Activated T-cell treated with anti-CD3 and anti-CD28 coated beads for 1 hour (primary cell): ENCODE measurements around the gene EPC2.

Experiments
- DNase-seq: peaks from one replicate; pipeline ENCODE4 v3.0.0-alpha.2; 2020; ENCODE audit warnings: low read depth

Gene EPC2

GRCh38 chr2:148643998-148644882, at the start of gene EPC2:
TSS of gene EPC2 (plus strand) at chr2:148644751. CDS start at chr2:148645018, 267 bp downstream.
- peak; percentile 84 for DNase-seq

- DNase-seq, result no peak
Measured at GRCh38 chr2:148596018-148596417, 48.5 kb upstream of the EPC2 start.

GRCh38 chr2:148599109-148599991, 45.2 kb upstream of the EPC2 start:
- DNase-seq, result no peak

GRCh38 chr2:148602885-148603561, 41.5 kb upstream of the EPC2 start:
- DNase-seq, result no peak

GRCh38 chr2:148603562-148603920, 41.0 kb upstream of the EPC2 start:
- DNase-seq, result no peak

GRCh38 chr2:148604927-148605326, 39.6 kb upstream of the EPC2 start:
- no peak for DNase-seq

GRCh38 chr2:148607566-148607965, 37.0 kb upstream of the EPC2 start:
- DNase-seq, result no peak

- no peak for DNase-seq
Measured at GRCh38 chr2:148613231-148614013, 31.1 kb upstream of the EPC2 start.

- no peak for DNase-seq
Measured at GRCh38 chr2:148614014-148614321, 30.6 kb upstream of the EPC2 start.

- DNase-seq, result no peak
Measured at GRCh38 chr2:148614322-148615049, 30.1 kb upstream of the EPC2 start.

- DNase-seq, result no peak
Measured at GRCh38 chr2:148615381-148615841, 29.1 kb upstream of the EPC2 start.

- DNase-seq, result no peak
Measured at GRCh38 chr2:148616662-148617061, 27.9 kb upstream of the EPC2 start.

GRCh38 chr2:148617219-148617618, 27.3 kb upstream of the EPC2 start:
- DNase-seq, result no peak

GRCh38 chr2:148619560-148620195, 24.9 kb upstream of the EPC2 start:
- DNase-seq, result no peak

GRCh38 chr2:148622366-148622765, 22.2 kb upstream of the EPC2 start:
- no peak for DNase-seq

GRCh38 chr2:148623086-148623485, 21.5 kb upstream of the EPC2 start:
- DNase-seq, result no peak

GRCh38 chr2:148627224-148627623, 17.3 kb upstream of the EPC2 start:
- no peak for DNase-seq

GRCh38 chr2:148634749-148635148, 9.8 kb upstream of the EPC2 start:
- no peak for DNase-seq

- no peak for DNase-seq
Measured at GRCh38 chr2:148638543-148638942, 6.0 kb upstream of the EPC2 start.

- no peak for DNase-seq
Measured at GRCh38 chr2:148640767-148641166, 3.8 kb upstream of the EPC2 start.
